ENCODE data around the gene SAMD13. TPM values are rescaled to one million over a fixed set of nuclear protein-coding genes. Genes with fewer than 3 reads are reported as not detected.

SAMD13 gene
- total RNA-seq, 1 experiment from 2014 or later = 0.59 TPM

DNA sequence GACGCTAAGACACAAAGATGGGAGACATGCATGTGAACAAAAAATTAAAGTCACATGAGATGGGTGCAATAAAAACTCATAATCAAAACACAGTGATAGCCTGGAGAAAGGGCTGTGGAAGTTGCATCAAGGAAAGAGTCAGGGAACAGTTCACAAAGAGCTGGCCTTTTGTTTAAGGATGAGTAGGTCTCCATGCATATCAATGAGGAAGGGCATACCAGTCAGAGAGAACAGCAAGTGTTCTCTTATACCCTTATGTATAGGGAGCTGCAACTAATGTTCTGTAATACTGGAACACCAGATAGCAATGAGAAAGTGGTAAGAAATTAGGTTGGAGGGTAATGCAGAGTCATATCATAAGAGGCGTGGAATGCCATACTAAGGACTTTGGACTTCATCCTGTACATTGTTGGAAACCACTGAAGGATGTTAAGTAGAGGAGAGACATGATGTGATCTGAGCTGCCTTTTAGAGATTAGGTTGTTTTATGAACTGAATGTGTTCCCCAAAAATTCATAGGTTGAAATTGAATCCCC lies 46.7 kb upstream of the SAMD13 start:
- Mint-ChIP-seq H3K4me3 (ENCODE audit: unreplicated experiment) (no peak overlapping the region), H3K27me3 (ENCODE audit: insufficient read depth, unreplicated experiment) (no peaks in the 10 kb centered on the region), H3K4me1 (ENCODE audit: low read depth, unreplicated experiment) (no peaks in the 10 kb centered on the region), H3K27ac (ENCODE audit: unreplicated experiment) (no peak overlapping the region), H3K36me3 (ENCODE audit: insufficient read depth, unreplicated experiment) (no peaks in the 10 kb centered on the region), H3K9me3 (ENCODE audit: unreplicated experiment) (peaks cover 29% of the 10 kb centered on the region)
- no TSS peak for BruUV-seq (replicated peaks)
- Histone ChIP-seq H3K4me1 (no peaks in the 10 kb centered on the region), H3K9me3 (no peaks in the 10 kb centered on the region), H3K36me3 (ENCODE audit: control insufficient read depth, insufficient read depth, low read length) (no peaks in the 10 kb centered on the region), H3K4me3 (ENCODE audit: low read depth, low read length) (no peak overlapping the region), H3K27me3 (replicated peaks; ENCODE audit: control insufficient read depth, insufficient read depth, low read length) (no peaks in the 10 kb centered on the region)
- DNase-seq = no peak
- TF ChIP-seq, protein P1, sequence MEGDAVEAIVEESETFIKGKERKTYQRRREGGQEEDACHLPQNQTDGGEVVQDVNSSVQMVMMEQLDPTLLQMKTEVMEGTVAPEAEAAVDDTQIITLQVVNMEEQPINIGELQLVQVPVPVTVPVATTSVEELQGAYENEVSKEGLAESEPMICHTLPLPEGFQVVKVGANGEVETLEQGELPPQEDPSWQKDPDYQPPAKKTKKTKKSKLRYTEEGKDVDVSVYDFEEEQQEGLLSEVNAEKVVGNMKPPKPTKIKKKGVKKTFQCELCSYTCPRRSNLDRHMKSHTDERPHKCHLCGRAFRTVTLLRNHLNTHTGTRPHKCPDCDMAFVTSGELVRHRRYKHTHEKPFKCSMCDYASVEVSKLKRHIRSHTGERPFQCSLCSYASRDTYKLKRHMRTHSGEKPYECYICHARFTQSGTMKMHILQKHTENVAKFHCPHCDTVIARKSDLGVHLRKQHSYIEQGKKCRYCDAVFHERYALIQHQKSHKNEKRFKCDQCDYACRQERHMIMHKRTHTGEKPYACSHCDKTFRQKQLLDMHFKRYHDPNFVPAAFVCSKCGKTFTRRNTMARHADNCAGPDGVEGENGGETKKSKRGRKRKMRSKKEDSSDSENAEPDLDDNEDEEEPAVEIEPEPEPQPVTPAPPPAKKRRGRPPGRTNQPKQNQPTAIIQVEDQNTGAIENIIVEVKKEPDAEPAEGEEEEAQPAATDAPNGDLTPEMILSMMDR (IDR thresholded peaks at IDR 0.05; ENCODE audit: insufficient read depth in 1 of 2, low read depth in 1 of 2, low read length in 1 of 2, severe bottlenecking in 1 of 2, unreplicated experiment in 1 of 2) = no peak
- CTCF ChIA-PET = no interaction called here
- intact Hi-C loops (cut with micrococcal nuclease; ENCODE audit: unreplicated experiment) = loop anchor here (5.0 kb wide), 1 partner anchor 262 kb away; no protein-coding TSS in a partner anchor
- POLR2A ChIA-PET = no interaction called here

DNA sequence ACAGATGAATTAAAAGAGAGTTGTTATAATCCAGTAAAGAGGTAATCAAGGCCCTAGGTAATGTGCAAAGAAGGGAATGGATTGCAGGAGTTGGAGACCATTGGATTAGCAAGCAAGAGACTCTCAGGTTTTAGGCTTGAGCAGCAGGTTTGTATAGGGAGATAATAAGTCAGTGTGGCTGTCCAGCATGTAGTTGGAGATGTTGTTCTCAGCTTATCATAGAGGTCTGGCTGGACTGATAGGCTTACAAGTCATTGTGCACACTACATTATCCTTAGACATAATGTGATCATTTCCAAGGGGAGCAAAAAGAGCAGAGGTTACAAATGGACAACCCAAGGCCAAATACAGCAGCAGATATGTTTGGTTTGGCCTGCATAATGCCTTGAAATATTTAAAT lies 45.9 kb upstream of the SAMD13 start:
- Histone ChIP-seq H3K27me3 (replicated peaks; ENCODE audit: control insufficient read depth, insufficient read depth, low read length) (no peaks in the 10 kb centered on the region), H3K36me3 (ENCODE audit: control insufficient read depth, insufficient read depth, low read length) (no peaks in the 10 kb centered on the region), H3K4me1 (peaks cover 5% of the 10 kb centered on the region), H3K9me3 (no peaks in the 10 kb centered on the region), H3K4me3 (ENCODE audit: low read depth, low read length) (no peak overlapping the region)
- TF ChIP-seq, protein P1 (IDR thresholded peaks at IDR 0.05; ENCODE audit: insufficient read depth in 1 of 2, low read depth in 1 of 2, low read length in 1 of 2, severe bottlenecking in 1 of 2, unreplicated experiment in 1 of 2) = no peak
- no peaks in the 10 kb centered on the region for H3K27me3 Mint-ChIP-seq (ENCODE audit: insufficient read depth, unreplicated experiment)
- no peaks in the 10 kb centered on the region for H3K36me3 Mint-ChIP-seq (ENCODE audit: insufficient read depth, unreplicated experiment)
- no peak for DNase-seq
- H3K4me3 Mint-ChIP-seq (ENCODE audit: unreplicated experiment) = no peak overlapping the region
- H3K27ac Mint-ChIP-seq (ENCODE audit: unreplicated experiment) = no peak overlapping the region
- ChIA-PET CTCF (no interaction called here), POLR2A (no interaction called here)
- BruUV-seq (replicated peaks) = no TSS peak
- peaks cover 29% of the 10 kb centered on the region for H3K9me3 Mint-ChIP-seq (ENCODE audit: unreplicated experiment)
- intact Hi-C loops (cut with micrococcal nuclease; ENCODE audit: unreplicated experiment) = no loop called here
- no peaks in the 10 kb centered on the region for H3K4me1 Mint-ChIP-seq (ENCODE audit: low read depth, unreplicated experiment)

DNA sequence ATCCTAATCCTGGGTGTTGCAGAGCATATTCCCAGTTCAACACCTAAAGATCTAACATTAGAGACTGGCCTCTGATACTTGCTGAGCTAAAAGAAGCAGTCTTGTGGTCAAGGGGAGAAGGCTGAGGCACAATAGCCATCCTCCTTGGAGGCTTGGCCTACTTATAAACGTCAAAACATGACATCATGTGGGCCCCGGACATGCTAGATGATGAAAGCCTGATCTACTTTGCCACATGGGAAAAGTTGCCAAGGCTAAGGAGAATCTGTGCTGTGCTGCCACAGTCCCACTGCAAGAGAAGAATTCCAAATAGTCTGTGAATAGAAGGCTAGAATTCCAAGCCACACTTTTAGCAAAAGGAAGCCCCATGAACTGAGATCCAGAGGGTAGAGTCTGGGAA lies 43.9 kb upstream of the SAMD13 start:
- no peak overlapping the region for H3K4me3 Mint-ChIP-seq (ENCODE audit: unreplicated experiment)
- POLR2A ChIA-PET = no interaction called here
- BruUV-seq (replicated peaks) = no TSS peak
- H3K27me3 Mint-ChIP-seq (ENCODE audit: insufficient read depth, unreplicated experiment) = no peaks in the 10 kb centered on the region
- H3K9me3 ChIP-seq = no peaks in the 10 kb centered on the region
- CTCF ChIA-PET = no interaction called here
- H3K27ac Mint-ChIP-seq (ENCODE audit: unreplicated experiment) = no peak overlapping the region
- DNase-seq = no peak
- no peaks in the 10 kb centered on the region for H3K4me1 Mint-ChIP-seq (ENCODE audit: low read depth, unreplicated experiment)
- H3K9me3 Mint-ChIP-seq (ENCODE audit: unreplicated experiment) = peaks cover 29% of the 10 kb centered on the region
- H3K27me3 ChIP-seq (replicated peaks; ENCODE audit: control insufficient read depth, insufficient read depth, low read length) = no peaks in the 10 kb centered on the region
- H3K4me1 ChIP-seq = peaks cover 16% of the 10 kb centered on the region
- TF ChIP-seq, protein P1 (IDR thresholded peaks at IDR 0.05; ENCODE audit: insufficient read depth in 1 of 2, low read depth in 1 of 2, low read length in 1 of 2, severe bottlenecking in 1 of 2, unreplicated experiment in 1 of 2) = no peak
- H3K4me3 ChIP-seq (ENCODE audit: low read depth, low read length) = no peak overlapping the region
- no peaks in the 10 kb centered on the region for H3K36me3 ChIP-seq (ENCODE audit: control insufficient read depth, insufficient read depth, low read length)
- no peaks in the 10 kb centered on the region for H3K36me3 Mint-ChIP-seq (ENCODE audit: insufficient read depth, unreplicated experiment)
- intact Hi-C loops (cut with micrococcal nuclease; ENCODE audit: unreplicated experiment) = no loop called here
